Activated CD8-positive, alpha-beta memory T cell treated with anti-CD3 and anti-CD28 coated beads, Interleukin-2, amount 50 U/mL, for 1 hour (primary cell): ENCODE measurements around the gene PRR36.

Experiments used
- DNase-seq: peaks from one replicate; pipeline ENCODE4 v3.0.0-alpha.2; 2020; ENCODE audit errors: extremely low read depth

The PRR36 gene

GRCh38 chr19:7846155-7846646 lies 28.0 kb downstream of the PRR36 start:
- DNase-seq: no peak

DNA sequence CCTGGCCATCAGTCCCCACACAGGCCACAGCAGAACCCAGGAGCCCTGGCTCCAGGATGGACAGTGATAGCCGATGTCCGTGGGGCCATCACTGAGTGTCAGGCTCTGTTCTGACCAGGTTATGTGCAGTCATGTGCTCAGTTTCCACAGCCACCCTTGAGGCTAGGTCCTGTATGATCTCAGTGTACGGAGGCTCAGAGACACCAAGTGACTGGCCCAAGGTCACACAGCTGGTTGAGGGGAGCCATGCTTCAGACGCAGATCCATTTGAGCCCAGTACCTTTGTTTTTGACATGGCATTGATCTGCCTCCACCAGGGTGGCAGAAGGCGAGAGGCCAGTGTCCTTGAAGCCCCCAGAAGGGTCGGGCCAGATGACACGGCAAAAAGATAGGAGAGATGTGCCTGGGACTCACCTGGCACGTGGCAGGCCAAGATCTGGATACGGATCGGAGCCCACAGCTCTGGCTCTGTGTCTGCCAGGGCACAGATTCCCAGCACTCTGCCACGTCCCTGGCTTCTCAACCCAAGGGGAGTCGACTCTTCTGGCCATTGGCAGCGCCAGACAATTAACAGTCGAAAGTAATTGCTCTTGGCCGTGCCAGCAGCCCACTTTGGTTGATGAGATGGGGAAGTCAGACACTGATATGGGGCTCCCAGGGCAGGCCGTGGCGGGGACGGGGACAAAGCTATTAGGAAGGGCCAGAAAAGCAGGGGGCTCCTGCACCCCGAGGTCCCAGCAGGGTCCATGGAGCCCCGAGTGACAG lies 28.6 kb downstream of the PRR36 start:
- no peak for DNase-seq

DNA sequence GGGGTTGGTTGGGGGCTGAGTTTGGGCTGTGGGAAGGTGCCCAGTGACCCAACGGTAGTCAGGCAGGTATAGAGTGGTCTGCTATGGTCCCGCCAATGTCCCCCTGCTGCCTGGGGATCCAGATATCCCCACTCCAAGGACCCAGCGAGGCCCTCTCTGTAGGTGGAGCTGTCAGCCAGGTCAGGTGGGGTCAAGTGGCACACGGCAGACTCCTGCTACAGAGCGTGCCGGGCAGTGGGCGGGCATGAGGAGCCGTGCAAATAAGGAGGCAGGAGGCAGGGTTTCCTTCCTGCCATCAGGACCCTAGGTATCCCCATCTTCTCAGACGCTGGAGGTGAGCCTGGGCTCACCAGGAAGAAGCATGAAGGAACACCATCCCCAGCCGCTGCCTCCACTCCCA lies 29.2 kb downstream of the PRR36 start:
- DNase-seq: no peak

- no peak for DNase-seq
Observed at GRCh38 chr19:7844405-7844804, 29.8 kb downstream of the PRR36 start.

DNA sequence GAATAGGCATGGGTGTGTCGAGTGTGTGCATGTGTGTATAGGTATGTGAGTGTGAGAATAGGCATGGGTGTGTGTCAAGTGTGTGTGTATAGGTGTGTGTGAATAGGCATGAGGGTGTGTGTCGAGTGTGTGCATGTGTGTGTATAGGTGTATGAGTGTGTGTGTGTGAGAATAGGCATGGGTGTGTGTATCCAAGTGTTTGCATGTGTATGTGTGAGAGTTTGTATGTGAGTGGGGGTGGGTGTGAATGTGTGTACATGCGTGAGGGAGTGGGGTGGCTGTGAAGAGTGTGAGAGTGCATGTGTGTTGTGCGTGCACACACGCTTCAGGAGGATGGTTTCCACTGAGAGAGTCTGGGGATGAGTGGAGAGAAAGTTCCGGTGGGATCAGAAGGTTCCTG lies 30.7 kb downstream of the PRR36 start:
- DNase-seq: no peak

- DNase-seq: no peak
Observed at GRCh38 chr19:7842661-7843294, 31.4 kb downstream of the PRR36 start.

- no peak for DNase-seq
Observed at GRCh38 chr19:7841751-7842660, 32.2 kb downstream of the PRR36 start.

DNA sequence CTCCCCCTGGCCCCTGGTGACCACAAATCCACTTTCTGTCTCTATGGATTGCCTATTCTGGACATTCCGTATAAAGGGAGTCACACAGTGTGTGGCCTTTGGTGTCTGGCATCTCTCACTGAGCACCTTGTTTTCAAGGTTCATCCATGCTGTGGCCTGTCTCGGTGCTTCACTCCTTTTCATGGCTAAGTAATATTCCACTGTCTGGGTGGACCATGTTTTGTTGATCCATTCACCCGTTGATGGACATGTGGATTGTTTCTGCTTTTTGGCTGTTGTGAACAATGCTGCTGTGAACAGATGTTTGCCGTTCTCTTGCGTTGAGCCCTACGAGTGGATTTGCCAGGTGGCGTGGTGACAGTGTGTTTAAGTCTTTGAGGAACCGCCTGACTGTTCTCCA lies 33.6 kb downstream of the PRR36 start:
- no peak for DNase-seq

DNA sequence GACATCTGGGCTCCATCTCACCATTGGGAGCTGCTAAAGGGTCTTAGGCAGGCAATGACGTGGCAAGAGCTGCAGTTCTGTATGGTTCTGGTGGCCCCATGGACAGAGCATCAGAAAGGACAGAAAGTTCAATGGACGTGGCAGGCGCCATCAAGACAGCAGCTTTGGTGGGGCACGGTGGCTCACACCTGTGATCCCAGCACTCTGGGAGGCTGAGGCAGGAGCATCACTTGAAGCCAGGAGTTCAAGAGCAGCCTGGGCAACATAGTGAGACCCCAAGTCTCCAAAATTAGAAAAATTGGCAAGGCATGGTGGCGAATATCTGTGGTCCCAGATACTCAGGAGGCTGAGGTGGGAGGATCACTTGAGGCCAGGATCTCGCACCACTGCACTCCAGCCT lies 34.7 kb downstream of the PRR36 start:
- no peak for DNase-seq

- no peak for DNase-seq
Observed at GRCh38 chr19:7833225-7834099, 40.7 kb downstream of the PRR36 start.

DNA sequence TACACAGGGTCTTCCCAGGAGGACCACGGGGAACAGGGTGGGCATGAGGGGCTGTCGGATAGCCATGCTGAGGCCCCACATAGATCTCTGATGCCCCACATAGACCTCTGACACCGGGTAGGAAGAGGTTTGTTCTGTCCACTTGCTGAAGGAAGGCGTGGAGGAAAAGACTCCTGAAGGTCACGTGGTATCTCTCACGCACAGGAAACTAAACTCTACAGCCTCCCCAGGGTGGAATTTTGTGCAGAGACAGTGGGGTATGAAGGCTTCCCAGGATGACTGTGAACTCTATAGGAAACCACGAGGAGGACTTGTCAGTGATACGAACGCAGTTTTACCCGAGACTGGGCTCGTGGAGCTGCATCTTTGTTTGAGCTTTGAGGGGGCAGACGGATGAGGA lies 41.4 kb downstream of the PRR36 start:
- DNase-seq: no peak

- no peak for DNase-seq
Observed at GRCh38 chr19:7832009-7832408, 42.2 kb downstream of the PRR36 start.

DNA sequence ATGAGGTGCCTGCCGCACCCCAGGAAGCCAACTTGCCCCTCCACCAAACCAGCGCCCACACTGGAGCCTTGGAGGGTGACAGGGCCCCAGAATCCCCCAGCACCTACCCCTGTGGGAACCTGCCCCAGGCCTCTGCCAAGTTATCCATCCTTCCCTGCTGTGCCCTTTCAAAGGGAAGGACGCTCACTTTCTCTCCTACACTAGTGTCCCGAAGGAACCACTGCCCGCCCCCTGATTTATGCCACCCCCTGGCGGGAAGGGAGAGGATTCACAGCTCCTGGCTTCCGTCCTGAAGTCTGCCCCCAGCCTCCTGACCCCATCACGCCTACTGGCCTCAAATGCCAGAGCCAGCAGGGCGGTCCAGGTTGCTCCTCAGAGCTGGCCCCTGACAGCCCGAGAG lies 42.7 kb downstream of the PRR36 start:
- no peak for DNase-seq

DNA sequence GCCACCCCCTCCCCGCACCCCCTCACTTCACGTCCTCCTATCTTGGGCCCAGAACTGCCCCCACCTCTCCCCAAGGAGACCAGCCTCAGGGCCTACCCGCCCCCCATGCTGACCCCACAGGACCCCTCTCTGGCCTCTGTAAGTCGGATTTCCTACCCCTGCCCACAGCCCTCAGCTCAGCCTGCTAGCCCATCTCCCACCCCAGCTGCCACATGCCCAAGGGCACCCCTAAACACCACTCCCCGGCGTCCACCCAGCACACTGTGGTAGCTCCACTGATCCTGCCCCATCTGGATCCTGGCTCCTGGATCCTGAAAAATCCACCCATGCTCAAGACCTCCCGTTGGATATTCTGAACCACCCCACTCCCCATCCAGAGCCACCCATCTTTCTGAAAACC lies 43.4 kb downstream of the PRR36 start:
- no peak for DNase-seq

DNA sequence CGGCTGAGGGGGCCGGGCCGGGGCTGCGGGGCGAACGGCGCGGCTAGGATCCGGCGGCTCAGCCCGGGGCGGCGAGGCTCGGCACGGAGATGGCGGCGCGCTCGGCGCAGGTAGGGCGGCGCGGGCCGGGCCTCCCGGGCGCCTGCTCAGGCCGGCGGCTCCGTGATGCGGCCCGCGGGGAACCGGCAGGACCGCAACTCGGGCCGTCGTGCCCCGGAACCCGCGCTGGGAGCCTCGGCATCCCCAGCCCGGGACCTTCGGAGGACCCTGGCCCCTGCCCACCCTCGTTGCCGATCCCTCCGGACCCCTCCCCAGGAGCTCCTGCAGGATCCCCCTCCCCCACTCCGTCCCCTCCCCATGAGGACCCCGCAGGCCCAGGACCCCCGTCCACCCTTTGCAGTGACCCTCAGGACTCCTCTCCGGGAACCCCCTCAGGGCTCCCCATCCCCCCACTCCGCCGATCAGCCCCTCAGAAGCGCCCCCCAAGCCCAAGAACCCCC lies 43.9 kb downstream of the PRR36 start:
- no peak for DNase-seq

DNA sequence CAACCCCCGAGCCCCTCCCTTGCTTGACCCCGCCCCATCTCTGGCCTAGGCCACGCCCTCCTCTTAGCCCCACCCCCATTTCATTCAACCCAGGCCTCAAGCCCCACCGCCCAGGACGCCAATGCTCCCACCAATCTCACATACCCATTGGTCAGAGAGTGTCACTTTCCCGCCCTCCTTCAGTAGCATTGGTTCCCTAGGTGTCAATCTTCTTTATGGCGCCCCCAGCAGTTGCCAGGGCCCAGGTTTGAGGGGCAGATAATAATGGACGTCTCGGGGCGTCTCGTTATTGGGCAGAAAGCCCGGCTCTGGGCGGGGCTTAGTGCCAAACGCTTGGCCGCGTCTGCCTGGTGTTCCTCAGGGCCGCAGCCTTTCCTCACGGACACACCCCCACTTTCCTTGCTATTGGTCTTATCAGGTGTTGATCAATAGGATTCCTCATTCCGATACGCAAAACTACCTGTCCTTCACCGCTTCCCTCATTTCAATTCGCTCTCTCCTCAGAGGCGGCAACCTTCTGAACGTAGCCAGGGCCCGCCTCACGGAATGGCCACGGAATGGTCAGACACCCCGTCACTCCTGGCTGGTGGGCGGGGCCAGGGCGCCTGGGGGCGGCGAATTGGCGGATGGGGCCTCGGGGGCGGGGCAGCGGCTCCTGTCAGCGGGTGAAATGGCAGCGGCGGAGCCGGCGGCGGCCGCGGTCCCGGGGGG lies 44.5 kb downstream of the PRR36 start, which contains the start of gene EVI5L:
TSS of gene EVI5L (plus strand) at position 658 of the 711 bp plus-strand sequence. CDS start 16,325 bp downstream, outside the sequence.
- peak; percentile 97 for DNase-seq

DNA sequence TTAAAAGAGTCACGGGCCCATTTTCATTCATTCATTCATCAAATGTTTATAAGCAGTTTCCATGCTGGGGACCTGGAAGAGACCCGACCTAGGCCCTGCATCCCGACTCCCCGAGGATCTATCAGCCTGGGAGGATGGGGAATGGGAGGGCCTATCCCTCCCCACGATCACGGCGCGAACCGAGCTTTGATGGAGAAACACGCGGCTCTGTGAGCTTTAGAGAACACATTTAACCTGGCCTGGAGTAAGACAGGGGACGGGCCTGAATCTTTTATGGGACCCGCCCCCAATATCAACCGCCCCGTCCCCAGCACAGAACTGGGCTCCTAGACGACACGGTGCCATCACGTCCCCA lies 45.0 kb downstream of the PRR36 start:
- no peak for DNase-seq

DNA sequence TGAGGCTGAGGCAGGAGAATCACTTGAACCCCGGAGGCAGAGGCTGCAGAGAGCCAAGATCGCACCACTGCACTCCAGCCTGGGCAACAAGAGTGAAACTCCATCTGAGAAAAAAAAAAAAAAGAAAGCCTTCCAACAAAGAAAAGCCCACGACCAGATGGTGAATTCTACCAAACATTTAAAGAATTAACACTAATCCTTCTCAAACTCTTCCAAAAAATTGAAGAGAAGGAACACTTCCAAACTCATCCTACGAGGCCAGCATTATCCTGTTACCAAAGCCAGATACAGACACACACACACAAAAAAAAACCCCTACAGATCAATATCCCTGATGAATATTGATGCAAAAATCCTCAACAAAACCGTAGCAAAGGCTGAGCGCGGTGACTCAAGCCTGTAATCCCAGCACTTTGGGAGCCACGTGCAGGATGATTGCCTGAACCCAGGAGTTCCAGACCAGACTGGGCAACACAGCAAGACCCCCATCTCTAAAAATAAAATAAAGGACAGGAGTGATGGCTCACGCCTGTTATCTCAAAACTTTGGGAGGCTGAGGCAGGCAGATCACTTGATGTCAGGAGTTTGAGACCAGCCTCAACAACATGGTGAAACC lies 50.4 kb downstream of the PRR36 start:
- no peak for DNase-seq

DNA sequence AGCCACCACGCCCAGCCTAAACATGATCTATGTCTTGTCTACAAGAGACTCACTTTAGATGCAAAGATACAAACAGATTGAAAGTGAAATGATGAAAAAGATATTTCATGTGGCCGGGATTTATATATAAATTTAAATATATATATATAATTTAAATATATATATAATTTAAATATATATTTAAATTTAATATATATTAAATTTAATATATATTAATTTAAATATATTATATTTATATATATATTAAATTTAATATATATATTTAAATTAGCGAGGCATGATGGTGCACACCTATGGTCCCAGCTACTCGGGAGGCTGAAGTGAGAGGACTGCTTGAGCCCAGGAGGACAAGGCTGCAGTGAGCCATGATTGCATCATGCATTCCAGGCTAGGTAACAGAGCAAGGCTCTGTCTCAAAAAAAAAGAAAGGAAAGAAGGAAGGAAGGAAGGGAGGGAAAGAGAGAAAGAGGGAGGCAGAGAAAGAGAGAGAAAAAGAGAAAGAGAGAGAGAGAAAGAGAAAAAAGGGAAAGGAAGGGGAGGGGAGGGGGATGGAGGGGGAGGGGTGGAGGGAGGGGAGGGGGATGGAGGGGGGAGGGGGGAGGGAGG lies 51.2 kb downstream of the PRR36 start:
- DNase-seq: no peak

DNA sequence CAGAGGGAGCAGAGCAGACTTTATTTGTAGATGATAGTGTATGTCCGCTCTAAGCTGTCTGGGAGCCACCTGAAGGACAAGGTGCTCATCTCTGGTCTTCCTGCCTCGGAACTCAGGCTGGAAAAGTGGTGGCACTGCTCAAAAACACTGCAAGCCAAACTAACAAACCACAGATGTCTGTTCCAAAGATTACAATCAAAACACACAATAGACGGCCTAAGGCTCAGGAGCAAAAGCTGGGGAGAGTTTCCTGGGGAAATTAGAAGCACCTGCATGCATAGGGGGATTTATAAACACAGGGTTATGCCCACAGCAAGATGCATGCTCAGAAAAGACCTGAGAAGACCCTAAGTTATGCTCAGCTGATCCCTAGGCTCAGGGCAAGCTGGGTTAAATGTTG lies 53.6 kb downstream of the PRR36 start:
- DNase-seq: no peak
